Measurements from ENCODE around the gene RNF10. TPM values are rescaled to one million over a fixed set of nuclear protein-coding genes. Genes with fewer than 3 reads are reported as not detected.

Gene RNF10
- total RNA-seq, 1 experiment from 2014 or later, result 177 TPM

DNA sequence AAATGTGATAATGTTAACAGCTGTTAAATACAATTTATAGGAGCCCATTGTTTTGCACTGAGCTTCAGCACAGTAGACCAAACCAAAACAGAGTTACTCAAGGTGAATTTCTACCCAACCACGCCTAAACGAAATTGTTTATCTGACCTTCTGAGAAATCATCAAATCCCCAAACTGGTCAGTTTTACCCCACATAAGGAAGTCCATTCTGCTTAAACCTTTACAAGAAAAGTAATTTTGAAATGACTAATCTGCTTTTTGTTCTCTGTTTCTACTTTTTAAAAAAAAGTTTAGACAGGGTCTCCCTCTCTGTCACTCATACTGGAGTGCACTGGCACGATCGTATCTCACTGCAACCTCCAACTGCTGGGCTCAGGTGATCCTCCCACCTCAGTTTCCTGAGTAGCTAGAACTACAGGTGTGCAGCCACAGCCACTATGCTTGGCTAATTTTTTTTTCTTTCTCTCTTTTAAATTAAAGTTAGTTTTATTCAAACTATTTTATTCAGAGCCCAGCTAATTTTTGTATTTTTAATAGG is 1.4 kb upstream of the RNF10 start:
- TF ChIP-seq CTCF (IDR thresholded peaks at IDR 0.05) (no peak), SIN3A (IDR thresholded peaks at IDR 0.05; ENCODE audit: borderline replicate concordance, insufficient read depth, low read depth, low read length) (no peak), TCF7L2 (IDR thresholded peaks at IDR 0.05; ENCODE audit: low read depth, low read length) (no peak), POLR2AphosphoS5 (IDR thresholded peaks at IDR 0.05; ENCODE audit: low read depth, low read length) (no peak)
- TF ChIP-seq, protein P1, sequence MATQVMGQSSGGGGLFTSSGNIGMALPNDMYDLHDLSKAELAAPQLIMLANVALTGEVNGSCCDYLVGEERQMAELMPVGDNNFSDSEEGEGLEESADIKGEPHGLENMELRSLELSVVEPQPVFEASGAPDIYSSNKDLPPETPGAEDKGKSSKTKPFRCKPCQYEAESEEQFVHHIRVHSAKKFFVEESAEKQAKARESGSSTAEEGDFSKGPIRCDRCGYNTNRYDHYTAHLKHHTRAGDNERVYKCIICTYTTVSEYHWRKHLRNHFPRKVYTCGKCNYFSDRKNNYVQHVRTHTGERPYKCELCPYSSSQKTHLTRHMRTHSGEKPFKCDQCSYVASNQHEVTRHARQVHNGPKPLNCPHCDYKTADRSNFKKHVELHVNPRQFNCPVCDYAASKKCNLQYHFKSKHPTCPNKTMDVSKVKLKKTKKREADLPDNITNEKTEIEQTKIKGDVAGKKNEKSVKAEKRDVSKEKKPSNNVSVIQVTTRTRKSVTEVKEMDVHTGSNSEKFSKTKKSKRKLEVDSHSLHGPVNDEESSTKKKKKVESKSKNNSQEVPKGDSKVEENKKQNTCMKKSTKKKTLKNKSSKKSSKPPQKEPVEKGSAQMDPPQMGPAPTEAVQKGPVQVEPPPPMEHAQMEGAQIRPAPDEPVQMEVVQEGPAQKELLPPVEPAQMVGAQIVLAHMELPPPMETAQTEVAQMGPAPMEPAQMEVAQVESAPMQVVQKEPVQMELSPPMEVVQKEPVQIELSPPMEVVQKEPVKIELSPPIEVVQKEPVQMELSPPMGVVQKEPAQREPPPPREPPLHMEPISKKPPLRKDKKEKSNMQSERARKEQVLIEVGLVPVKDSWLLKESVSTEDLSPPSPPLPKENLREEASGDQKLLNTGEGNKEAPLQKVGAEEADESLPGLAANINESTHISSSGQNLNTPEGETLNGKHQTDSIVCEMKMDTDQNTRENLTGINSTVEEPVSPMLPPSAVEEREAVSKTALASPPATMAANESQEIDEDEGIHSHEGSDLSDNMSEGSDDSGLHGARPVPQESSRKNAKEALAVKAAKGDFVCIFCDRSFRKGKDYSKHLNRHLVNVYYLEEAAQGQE (IDR thresholded peaks at IDR 0.05; ENCODE audit: insufficient read depth in 1 of 2, low read depth in 2 of 2, low read length in 1 of 2), result no peak
- no peak for ATAC-seq
- no peak for DNase-seq (ENCODE audit: low read depth, low spot score)
- Histone ChIP-seq H3K27ac (ENCODE audit: low read length) (no peak overlapping the region), H3K27me3 (ENCODE audit: control insufficient read depth, insufficient read depth, low read length) (no peaks in the 10 kb centered on the region), H3K4me3 (ENCODE audit: low read depth in 2 of 2, low read length in 2 of 2) (no peak overlapping the region), H3K4me1 (ENCODE audit: control insufficient read depth, insufficient read depth, low read length) (peaks cover 18% of the 10 kb centered on the region), H3K9me3 (ENCODE audit: control insufficient read depth, insufficient read depth, low read depth, low read length) (no peaks in the 10 kb centered on the region), H3K36me3 (ENCODE audit: control insufficient read depth, insufficient read depth, low read length) (no peaks in the 10 kb centered on the region)
- ChIA-PET CTCF (no interaction called here), POLR2A (no interaction called here)
- BruUV-seq (replicated peaks), result no TSS peak
- in situ Hi-C loops (cut with HindIII; ENCODE audit: low pct_unique_long_range_greater_than_20kb, low sequenced_read_pairs) (no loop called here), intact Hi-C loops (cut with micrococcal nuclease; ENCODE audit: unreplicated experiment) (no loop called here)

DNA sequence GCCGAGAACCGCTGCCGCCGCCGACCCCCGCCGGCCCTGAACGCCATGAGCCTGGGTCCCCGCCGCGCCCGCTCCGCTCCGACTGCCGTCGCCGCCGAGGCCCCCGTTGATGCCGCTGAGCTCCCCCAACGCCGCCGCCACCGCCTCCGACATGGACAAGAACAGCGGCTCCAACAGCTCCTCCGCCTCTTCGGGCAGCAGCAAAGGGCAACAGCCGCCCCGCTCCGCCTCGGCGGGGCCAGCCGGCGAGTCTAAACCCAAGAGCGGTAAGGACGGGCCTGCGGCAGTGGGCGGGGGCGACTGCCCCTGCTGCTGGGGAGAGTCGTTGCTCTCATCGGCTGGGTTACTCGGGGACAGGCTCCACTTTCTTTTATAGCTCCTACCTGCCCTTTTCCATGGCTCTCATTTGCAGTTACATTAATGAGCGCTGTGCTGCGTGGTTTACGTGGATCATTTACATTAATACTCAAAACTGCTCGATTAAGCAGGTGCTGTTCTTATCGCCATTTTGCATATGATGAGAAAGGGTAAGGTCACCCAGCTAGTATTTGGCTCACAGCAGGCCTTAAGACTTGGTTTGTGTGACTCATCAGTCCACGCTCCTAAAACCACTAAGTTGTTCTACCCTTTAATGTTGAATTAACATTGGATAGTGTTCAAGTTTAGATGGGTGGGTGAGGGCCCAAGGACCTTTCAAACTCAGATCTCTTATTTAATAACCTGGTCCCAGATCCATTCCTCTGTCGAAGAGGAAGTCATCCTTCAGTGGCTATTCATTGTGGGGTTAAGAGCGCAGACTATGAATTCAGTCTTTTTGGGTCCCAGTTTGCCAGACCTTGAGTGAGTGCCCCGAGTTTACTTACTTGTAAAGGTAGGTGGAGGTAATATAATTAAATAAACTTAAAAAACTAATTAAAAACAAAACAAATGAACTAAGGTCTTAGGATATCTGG is 823 bp downstream of the RNF10 start:
- peak; percentile 68 for ATAC-seq
- no TSS peak for BruUV-seq (replicated peaks)

More for the DNA sequence above, 823 bp downstream of the RNF10 start:
- Histone ChIP-seq H3K4me1 (ENCODE audit: control insufficient read depth, insufficient read depth, low read length) (peaks cover 35% of the 10 kb centered on the region), H3K4me3 (ENCODE audit: low read depth in 2 of 2, low read length in 2 of 2) (peak overlapping the region; percentile 86 to 88), H3K27me3 (ENCODE audit: control insufficient read depth, insufficient read depth, low read length) (no peaks in the 10 kb centered on the region), H3K9me3 (ENCODE audit: control insufficient read depth, insufficient read depth, low read depth, low read length) (no peaks in the 10 kb centered on the region), H3K36me3 (ENCODE audit: control insufficient read depth, insufficient read depth, low read length) (no peaks in the 10 kb centered on the region), H3K27ac (ENCODE audit: low read length) (peak overlapping the region; percentile 92)
- TF ChIP-seq SIN3A (IDR thresholded peaks at IDR 0.05; ENCODE audit: borderline replicate concordance, insufficient read depth, low read depth, low read length), result 0 out of 2 replicates have a peak, but pooled peaks have one; percentile 29
- TF ChIP-seq TCF7L2 (IDR thresholded peaks at IDR 0.05; ENCODE audit: low read depth, low read length), result no peak
- in situ Hi-C loops (cut with HindIII; ENCODE audit: low pct_unique_long_range_greater_than_20kb, low sequenced_read_pairs) (no loop called here), intact Hi-C loops (cut with micrococcal nuclease; ENCODE audit: unreplicated experiment) (no loop called here)
- ChIA-PET CTCF (no interaction called here), POLR2A (interaction anchor here (0.5 to 0.6 kb wide), 2 partner anchors 232 to 368 kb away, joined by 3 to 5 read pairs; no protein-coding TSS in a partner anchor)
- no peak for DNase-seq (ENCODE audit: low read depth, low spot score)

Measured in Panc1 (cell line).